ENCODE data around the gene ATP11A.
"Not testable (repeated sequence)": the region's sequence is repeated elsewhere in the genome, so short reads cannot be mapped to it uniquely, and the experiment has no call there.

The ATP11A gene

DNA sequence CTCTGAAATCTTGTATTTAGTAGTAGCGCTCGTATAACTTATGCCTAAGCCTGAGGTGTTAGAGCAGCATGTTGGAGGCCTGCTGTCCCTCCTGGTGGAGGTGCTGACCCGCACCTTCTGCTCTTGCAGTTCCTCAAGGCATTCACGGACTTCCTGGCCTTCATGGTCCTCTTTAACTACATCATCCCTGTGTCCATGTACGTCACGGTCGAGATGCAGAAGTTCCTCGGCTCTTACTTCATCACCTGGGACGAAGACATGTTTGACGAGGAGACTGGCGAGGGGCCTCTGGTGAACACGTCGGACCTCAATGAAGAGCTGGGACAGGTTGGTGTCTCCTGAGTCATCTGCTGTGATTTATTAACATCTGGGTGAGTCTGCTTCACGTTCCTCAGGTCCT lies 136.7 kb downstream of the ATP11A start:
- DNase-seq: no peak

GRCh38 chr13:112828082-112828699 lies 138.4 kb downstream of the ATP11A start:
- DNase-seq: no peak

- DNase-seq: no peak
Observed at GRCh38 chr13:112828756-112829155, 138.9 kb downstream of the ATP11A start.

DNA sequence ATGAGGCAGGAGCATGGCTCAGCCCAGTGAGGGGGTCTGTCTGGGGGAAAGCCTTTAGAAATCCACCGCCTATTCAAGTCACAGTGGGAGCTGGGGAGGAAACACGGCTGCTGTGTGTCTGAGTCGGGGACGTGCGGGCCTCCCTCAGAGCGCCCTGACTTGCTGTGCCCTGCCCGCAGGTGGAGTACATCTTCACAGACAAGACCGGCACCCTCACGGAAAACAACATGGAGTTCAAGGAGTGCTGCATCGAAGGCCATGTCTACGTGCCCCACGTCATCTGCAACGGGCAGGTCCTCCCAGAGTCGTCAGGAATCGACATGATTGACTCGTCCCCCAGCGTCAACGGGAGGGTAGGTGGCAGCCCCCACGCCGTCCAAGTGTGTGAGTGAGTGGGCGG lies 141.4 kb downstream of the ATP11A start:
- DNase-seq: no peak

DNA sequence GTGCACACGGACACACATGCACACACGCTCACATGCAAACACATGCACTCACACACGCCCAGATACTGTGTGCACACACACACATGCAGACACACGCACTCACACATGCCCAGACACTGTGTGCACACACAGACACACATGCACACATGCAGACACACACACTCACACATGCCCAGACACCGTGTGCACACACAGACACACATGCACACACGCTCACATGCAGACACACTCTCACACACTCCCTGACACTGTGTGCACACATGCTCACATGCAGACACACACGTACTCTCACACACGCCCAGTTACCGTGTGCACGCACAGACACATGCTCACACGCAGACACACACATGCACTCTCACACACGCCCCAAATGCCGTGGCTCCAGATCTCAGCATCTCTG lies 142.0 kb downstream of the ATP11A start:
- no peak for DNase-seq

GRCh38 chr13:112832811-112833210 lies 143.0 kb downstream of the ATP11A start:
- no peak for DNase-seq

- DNase-seq: no peak
Observed at GRCh38 chr13:112833551-112834257, 143.9 kb downstream of the ATP11A start.

GRCh38 chr13:112835344-112835743 lies 145.5 kb downstream of the ATP11A start:
- DNase-seq: no peak

DNA sequence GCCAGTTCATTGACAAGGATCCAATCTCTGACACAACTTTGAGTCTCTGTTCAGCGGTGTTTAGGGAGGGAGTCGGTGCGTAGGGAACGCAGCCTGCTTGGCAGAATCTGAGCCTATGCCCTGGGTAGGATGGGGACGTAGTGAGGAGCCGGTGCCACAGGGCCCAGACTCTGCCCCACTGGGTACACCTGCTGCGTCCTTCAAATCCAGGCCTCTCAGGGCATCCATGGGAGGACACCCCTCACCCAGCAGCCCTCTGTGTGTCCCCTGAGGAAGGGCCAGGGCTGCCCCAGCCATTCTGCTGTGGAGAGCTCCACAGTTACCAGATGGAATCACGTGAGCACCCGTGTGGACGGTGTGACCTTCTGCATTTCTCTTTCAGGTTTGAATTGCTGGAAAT lies 146.0 kb downstream of the ATP11A start:
- DNase-seq: no peak

DNA sequence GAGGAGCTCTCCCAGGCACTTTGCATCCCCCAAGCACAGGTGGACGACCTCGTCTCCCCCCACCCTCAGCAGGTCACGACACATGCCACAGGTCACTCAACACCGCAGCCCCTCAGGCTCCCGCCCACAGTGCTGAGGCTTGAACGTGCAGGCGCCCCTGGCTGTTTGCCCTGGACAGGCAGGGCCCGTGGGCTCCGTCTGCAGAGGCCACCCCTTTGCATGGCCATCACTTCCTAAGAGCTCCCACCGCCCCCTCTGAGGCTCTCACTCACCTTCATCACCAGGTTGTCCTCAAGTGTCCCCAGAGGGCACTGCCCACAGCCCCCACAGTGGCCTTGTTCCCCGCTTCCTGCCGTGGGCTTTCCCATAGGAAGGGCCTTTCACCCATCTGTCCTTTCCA lies 147.1 kb downstream of the ATP11A start:
- DNase-seq: no peak

DNA sequence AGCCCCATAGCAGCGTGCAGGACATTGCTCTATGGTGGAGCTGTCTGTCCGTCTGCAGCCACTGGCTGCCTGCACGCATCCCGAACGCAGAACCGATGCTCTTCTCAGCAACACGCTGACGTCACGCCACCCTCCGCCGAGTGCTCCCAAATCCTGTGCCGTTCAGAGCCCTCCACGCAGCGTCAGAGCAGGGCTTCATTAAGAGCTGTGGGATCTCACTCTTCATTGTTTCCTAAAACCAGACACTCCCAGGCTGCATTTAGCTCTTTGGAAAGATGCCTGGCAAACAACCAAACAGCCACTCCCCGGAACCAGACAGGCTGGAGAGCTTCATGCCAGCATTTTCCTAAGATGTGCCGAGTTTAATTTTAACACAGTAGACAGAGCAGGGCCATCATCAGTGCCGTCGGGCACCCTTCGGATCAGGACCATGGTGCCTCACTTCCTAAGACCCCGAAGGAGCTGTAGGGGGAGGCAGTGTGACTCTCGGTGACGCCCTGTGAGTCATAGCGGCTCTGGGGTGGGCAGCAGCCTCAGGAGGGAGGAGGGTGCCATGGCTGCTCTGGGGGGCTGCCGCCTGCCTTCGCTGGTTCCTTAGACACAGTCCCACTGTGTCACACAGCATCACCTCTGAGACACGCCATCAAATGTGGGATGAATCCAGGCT lies 147.7 kb downstream of the ATP11A start:
- no peak for DNase-seq

DNA sequence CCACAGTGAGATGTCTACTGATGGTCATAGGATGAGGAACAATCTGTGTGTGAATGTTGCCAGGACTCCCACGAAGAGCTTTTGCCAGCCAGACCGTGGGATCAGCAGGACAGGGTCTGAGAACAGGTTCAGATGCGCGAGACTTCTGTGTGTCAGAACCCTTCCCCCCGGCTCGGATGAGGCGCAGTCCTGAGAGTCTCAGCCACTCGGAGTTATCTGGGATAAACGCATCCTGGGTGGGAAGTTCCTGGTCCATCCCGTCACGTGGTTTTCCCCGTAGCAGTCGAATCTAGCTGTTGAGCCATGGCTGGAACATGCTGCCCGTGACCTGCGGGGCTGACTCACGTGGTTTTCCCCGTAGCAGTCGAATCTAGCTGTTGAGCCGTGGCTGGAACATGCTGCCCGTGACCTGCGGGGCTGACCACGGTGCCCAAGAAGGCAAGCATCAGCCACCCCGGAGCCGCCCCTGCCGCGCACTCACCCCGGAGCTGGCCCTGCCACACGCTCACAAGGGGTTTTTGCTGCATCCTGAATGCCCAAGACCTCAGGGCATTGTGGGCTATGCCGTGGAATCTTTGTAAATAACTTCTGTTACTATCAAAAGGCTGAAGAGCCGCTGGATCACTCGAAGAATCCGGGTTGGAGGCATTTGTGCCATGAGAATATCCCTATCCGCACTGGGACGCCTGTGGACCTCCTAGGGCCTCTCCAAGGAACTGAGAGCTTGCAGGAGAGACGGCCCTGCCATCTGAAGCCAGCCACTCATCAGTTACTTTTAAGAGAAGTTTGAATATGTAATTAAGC lies 148.4 kb downstream of the ATP11A start:
- no peak for DNase-seq

DNA sequence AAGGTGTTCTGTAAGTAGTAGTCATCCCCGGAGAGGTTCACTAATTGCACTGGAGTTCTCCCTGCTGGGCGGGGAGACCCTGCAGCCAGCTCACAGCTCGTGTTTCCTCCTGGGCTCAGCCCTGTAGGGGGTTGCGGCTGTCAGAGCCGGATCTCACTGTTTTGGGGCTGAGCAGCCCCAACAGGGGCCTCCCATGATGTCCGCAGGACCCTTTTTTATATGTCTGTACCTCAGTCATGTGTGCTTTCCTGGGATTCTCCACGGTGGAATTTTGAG lies 148.9 kb downstream of the ATP11A start:
- DNase-seq: no peak

- DNase-seq: no peak
Observed at GRCh38 chr13:112839356-112840105, 149.7 kb downstream of the ATP11A start.

- DNase-seq: no peak
Observed at GRCh38 chr13:112840472-112841302, 150.8 kb downstream of the ATP11A start.

- not testable (repeated sequence) for DNase-seq
Observed at GRCh38 chr13:112841303-112842015, 151.6 kb downstream of the ATP11A start.

- peak; percentile 6 for DNase-seq
Observed at GRCh38 chr13:112842343-112842856, 152.6 kb downstream of the ATP11A start.

GRCh38 chr13:112842931-112843391 lies 153.1 kb downstream of the ATP11A start:
- DNase-seq: no peak

DNA sequence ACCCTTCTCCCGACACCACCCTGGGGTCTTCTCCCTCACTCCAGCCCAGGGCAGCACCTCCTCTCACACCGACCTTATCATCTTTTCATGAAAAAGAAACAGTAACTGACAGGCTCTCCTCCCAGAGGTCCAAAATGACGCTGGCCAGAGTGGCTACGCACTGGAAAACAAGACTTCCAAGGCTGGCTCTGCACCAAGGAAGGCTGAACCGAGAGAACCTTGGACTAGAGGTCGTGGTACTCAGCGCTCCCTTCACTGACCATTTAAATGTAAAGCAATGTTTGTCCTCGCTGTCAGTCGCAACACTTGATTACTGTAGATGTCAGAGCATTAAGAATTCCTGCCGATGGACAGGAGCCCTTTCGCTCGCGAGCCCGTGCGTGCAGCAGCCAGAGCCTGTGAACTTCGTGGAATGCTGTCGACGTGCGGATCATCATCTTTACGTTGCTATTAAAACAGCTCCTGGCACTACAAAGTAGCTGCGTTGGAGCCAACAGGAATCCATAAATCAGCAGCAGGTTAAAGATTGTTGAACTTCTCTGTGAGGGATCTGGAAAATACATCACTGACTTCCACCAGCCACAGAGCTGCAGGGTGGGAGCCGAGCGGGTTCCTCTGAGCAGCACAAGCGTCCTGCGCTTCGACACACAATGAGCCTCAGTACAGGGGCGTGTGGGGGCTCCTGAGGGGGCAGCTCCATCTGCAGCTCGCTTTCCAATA lies 153.7 kb downstream of the ATP11A start:
- DNase-seq: no peak

DNA sequence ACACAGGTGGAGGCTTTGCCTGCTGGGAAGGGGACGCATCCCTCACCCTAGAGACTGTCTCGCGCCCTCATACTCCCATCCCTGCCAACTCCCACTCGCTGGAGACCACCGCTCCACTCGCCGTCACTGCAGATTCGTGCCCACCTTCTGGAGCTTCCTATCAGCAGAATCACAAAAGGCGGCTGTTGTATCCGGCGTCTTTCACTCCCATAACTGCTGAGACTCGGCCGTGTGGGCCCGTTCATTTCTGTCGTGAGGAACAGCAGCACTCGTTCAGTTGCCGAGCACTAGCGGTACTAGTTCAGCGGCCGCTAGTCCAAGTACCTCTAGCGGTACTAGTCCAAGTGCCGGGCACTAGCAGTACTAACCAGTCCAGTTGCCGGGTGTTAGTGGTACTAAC lies 154.6 kb downstream of the ATP11A start:
- DNase-seq: no peak

All from RPMI8226 (cell line).